Measurements from ENCODE around the gene KLRC4.
A peak's percentile ranks its signal among the peaks of the same experiment; 100 is the strongest.
"Not testable (repeated sequence)": the region's sequence is repeated elsewhere in the genome, so short reads cannot be mapped to it uniquely, and the experiment has no call there.

The KLRC4 gene

DNA sequence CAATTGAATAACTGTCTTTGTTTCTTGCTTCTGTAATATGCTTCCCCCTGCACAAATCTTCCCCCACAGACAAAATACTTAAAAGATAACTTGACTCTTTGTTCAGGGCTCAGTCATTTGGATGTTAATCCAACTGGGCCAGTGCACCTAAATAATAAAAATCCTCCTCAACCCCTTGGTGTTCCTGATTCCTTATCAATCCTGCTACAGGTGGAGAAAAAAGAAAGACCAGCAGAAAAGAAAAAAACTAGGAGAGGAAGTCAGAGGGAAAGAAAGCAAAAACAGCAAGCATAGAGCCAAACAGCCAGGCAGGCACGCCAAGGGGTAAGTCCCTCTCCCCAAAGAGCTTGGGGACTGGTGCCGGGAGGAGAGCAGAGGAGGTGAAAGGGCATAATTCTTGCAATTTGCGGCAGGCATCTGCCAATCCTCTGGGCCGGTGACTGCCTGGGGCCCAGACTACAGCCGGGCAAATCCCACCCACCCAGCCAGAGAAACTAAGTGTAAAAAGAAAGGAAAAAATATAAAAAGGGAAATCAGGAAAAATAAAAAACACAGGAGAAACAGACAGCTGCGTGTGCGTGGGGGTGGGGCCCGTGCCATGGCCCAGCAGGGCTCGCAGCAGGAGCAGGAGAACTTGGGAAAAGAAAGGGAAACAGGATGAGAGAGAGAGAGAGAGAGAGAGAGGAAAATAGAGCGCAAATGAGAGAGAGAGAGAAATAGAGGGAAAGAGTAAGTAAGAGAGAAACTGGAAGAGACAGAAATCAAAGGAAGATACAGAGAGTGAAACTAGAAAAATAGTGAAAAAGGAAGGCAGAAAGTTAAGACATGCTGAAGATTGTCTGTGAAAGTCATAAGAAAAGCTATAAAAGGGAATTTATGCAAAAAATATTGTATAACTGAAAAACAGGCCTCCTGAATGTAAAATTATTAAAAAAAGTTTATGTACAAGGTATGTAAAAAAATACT is 41.1 kb downstream of the KLRC4 start:
- no peak overlapping the region for H3K4me2 ChIP-seq
- TF ChIP-seq, protein P1, sequence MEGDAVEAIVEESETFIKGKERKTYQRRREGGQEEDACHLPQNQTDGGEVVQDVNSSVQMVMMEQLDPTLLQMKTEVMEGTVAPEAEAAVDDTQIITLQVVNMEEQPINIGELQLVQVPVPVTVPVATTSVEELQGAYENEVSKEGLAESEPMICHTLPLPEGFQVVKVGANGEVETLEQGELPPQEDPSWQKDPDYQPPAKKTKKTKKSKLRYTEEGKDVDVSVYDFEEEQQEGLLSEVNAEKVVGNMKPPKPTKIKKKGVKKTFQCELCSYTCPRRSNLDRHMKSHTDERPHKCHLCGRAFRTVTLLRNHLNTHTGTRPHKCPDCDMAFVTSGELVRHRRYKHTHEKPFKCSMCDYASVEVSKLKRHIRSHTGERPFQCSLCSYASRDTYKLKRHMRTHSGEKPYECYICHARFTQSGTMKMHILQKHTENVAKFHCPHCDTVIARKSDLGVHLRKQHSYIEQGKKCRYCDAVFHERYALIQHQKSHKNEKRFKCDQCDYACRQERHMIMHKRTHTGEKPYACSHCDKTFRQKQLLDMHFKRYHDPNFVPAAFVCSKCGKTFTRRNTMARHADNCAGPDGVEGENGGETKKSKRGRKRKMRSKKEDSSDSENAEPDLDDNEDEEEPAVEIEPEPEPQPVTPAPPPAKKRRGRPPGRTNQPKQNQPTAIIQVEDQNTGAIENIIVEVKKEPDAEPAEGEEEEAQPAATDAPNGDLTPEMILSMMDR (conservative IDR thresholded peaks at IDR 0.05; ENCODE audit: low read depth, low read length) = no peak
- no peak overlapping the region for H2AFZ ChIP-seq (ENCODE audit: low read depth)
- H3K79me2 ChIP-seq (ENCODE audit: insufficient read depth, low read depth) = no peaks in the 10 kb centered on the region
- H3K27me3 ChIP-seq (ENCODE audit: insufficient read depth, low read depth) = peaks cover 10% of the 10 kb centered on the region
- H3K9ac ChIP-seq = no peak overlapping the region
- H3K4me1 ChIP-seq (ENCODE audit: low read depth, poor library complexity, severe bottlenecking) = peaks cover 26% of the 10 kb centered on the region
- no peaks in the 10 kb centered on the region for H4K20me1 ChIP-seq (ENCODE audit: insufficient read depth)
- no peak overlapping the region for H3K4me3 ChIP-seq (IDR thresholded peaks at IDR 0.05; ENCODE audit: insufficient read depth, low read depth, low read length)
- H3K27ac ChIP-seq = no peak overlapping the region
- no peaks in the 10 kb centered on the region for H3K36me3 ChIP-seq (ENCODE audit: insufficient read depth)

DNA sequence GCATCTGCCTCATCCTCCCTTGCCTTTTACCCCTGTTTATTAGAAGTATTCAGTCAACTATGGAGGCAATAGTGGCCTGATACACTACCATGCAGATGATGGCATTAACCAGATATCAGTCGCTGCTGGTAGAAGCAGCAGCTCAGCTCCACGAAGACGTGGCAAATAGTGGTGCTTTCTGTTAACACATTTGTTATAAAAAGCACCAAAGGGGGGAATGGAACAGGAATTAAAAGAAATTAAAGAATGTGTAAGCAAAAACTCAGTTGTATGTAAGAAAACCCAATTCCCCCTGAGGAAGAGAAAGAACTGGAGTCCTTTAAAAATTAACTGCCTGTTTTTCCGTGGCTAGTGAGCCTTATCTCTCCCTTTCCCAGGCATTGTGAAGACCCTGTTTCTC is 41.8 kb downstream of the KLRC4 start:
- peaks cover 19% of the 10 kb centered on the region for H3K4me1 ChIP-seq (ENCODE audit: low read depth, poor library complexity, severe bottlenecking)
- not testable (repeated sequence) for H3K79me2 ChIP-seq (ENCODE audit: insufficient read depth, low read depth); H2AFZ ChIP-seq (ENCODE audit: low read depth); H3K27me3 ChIP-seq (ENCODE audit: insufficient read depth, low read depth); H3K27ac ChIP-seq; H3K36me3 ChIP-seq (ENCODE audit: insufficient read depth); H3K4me2 ChIP-seq; H3K4me3 ChIP-seq (IDR thresholded peaks at IDR 0.05; ENCODE audit: insufficient read depth, low read depth, low read length); H4K20me1 ChIP-seq (ENCODE audit: insufficient read depth); H3K9ac ChIP-seq

GRCh38 chr12:10366875-10367274 is 42.7 kb downstream of the KLRC4 start:
- peaks cover 13% of the 10 kb centered on the region for H3K27me3 ChIP-seq (ENCODE audit: insufficient read depth, low read depth)
- H3K4me1 ChIP-seq (ENCODE audit: low read depth, poor library complexity, severe bottlenecking) = peaks cover 11% of the 10 kb centered on the region
- no peak overlapping the region for H3K9ac ChIP-seq
- H2AFZ ChIP-seq (ENCODE audit: low read depth) = no peak overlapping the region
- H3K4me2 ChIP-seq = no peak overlapping the region
- no peaks in the 10 kb centered on the region for H3K79me2 ChIP-seq (ENCODE audit: insufficient read depth, low read depth)
- no peak overlapping the region for H3K4me3 ChIP-seq (IDR thresholded peaks at IDR 0.05; ENCODE audit: insufficient read depth, low read depth, low read length)
- TF ChIP-seq, protein P1 (conservative IDR thresholded peaks at IDR 0.05; ENCODE audit: low read depth, low read length) = no peak
- no peaks in the 10 kb centered on the region for H3K36me3 ChIP-seq (ENCODE audit: insufficient read depth)
- H3K27ac ChIP-seq = no peak overlapping the region
- no peaks in the 10 kb centered on the region for H4K20me1 ChIP-seq (ENCODE audit: insufficient read depth)

- H3K27me3 ChIP-seq (ENCODE audit: insufficient read depth, low read depth) = peaks cover 13% of the 10 kb centered on the region
- TF ChIP-seq, protein P1 (conservative IDR thresholded peaks at IDR 0.05; ENCODE audit: low read depth, low read length) = 0 out of 2 replicates have a peak, but pooled peaks have one; percentile 11
- H2AFZ ChIP-seq (ENCODE audit: low read depth) = no peak overlapping the region
- H3K36me3 ChIP-seq (ENCODE audit: insufficient read depth) = no peaks in the 10 kb centered on the region
- no peak overlapping the region for H3K9ac ChIP-seq
- H3K4me1 ChIP-seq (ENCODE audit: low read depth, poor library complexity, severe bottlenecking) = peaks cover 11% of the 10 kb centered on the region
- no peak overlapping the region for H3K4me3 ChIP-seq (IDR thresholded peaks at IDR 0.05; ENCODE audit: insufficient read depth, low read depth, low read length)
- no peak overlapping the region for H3K27ac ChIP-seq
- peak overlapping the region; percentile 83 for H3K4me2 ChIP-seq
- no peaks in the 10 kb centered on the region for H3K79me2 ChIP-seq (ENCODE audit: insufficient read depth, low read depth)
- H4K20me1 ChIP-seq (ENCODE audit: insufficient read depth) = no peaks in the 10 kb centered on the region
These were observed 43.7 kb downstream of the KLRC4 start for GRCh38 chr12:10365696-10366405.
